ENCODE measurements around the gene FBLN2.
"Not testable (repeated sequence)": the region's sequence is repeated elsewhere in the genome, so short reads cannot be mapped to it uniquely, and the experiment has no call there.

The FBLN2 gene

GRCh38 chr3:13514639-13515435 is 34.1 kb upstream of the FBLN2 start:
- DNase-seq: no peak

GRCh38 chr3:13515786-13516759 is 32.9 kb upstream of the FBLN2 start:
- no peak for DNase-seq

GRCh38 chr3:13516760-13517135 is 32.2 kb upstream of the FBLN2 start:
- DNase-seq: no peak

- no peak for DNase-seq
These were observed 31.5 kb upstream of the FBLN2 start for GRCh38 chr3:13517253-13517977.

GRCh38 chr3:13518516-13518953 is 30.4 kb upstream of the FBLN2 start:
- DNase-seq: no peak

GRCh38 chr3:13519006-13519791 is 29.7 kb upstream of the FBLN2 start:
- no peak for DNase-seq

- DNase-seq: no peak
These were observed 28.5 kb upstream of the FBLN2 start for GRCh38 chr3:13520326-13520880.

GRCh38 chr3:13521309-13521708 is 27.6 kb upstream of the FBLN2 start:
- no peak for DNase-seq

GRCh38 chr3:13521749-13522148 is 27.2 kb upstream of the FBLN2 start:
- not testable (repeated sequence) for DNase-seq

- DNase-seq: no peak
These were observed 26.7 kb upstream of the FBLN2 start for GRCh38 chr3:13522236-13522635.

- peak; percentile 80 for DNase-seq
These were observed 23.8 kb upstream of the FBLN2 start for GRCh38 chr3:13524979-13525669.

GRCh38 chr3:13525827-13526625 is 22.9 kb upstream of the FBLN2 start:
- DNase-seq: no peak

GRCh38 chr3:13526626-13526949 is 22.3 kb upstream of the FBLN2 start:
- DNase-seq: no peak

GRCh38 chr3:13528217-13528867 is 20.6 kb upstream of the FBLN2 start:
- no peak for DNase-seq

- no peak for DNase-seq
These were observed 19.5 kb upstream of the FBLN2 start for GRCh38 chr3:13529196-13530112.

GRCh38 chr3:13530241-13531009 is 18.5 kb upstream of the FBLN2 start:
- no peak for DNase-seq

GRCh38 chr3:13532085-13532484 is 16.8 kb upstream of the FBLN2 start:
- no peak for DNase-seq

GRCh38 chr3:13532631-13533030 is 16.3 kb upstream of the FBLN2 start:
- no peak for DNase-seq
